ENCODE measurements around the gene DAPK2.

DAPK2 gene

DNA sequence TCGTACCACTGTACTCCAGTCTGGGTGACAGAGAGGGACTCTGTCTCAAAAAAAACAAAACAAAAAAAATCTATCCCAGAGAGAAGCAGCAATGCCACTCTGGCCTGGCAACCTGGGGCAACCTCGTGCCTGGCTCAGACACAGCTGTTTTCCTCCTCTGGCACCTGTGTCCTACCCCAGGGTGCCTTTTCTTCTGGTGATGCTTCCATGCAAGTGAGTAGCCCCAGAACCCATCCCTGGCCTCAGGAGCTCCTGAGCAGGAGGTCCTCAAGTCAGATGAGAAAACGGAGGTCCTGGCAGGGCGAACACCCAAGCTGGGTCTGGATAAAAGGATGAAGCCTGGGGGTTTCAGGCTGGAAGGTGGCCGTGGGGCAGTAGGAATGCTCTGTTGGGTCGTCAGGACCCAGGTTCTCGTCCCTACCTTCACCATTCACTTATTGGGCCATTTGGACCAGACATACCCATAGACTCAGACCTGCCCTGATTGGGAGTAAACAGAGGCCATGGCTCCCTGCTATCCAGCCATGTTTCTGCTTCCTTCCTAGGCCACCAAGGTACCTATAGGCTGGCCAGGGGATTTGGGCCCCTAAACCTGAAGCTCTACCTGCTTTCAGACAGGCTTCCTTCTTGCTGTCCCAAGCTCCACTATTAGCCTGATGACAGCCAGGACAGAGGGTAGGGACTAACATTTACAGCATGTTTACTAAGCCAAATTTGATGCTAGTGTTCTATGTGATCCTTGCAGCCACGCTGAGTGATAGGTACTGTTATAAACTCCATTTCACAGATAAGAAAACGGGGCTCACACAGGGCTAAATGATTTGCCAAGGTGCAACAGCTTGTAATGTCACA is 102.2 kb downstream of the DAPK2 start:
- TF ChIP-seq, protein P1, sequence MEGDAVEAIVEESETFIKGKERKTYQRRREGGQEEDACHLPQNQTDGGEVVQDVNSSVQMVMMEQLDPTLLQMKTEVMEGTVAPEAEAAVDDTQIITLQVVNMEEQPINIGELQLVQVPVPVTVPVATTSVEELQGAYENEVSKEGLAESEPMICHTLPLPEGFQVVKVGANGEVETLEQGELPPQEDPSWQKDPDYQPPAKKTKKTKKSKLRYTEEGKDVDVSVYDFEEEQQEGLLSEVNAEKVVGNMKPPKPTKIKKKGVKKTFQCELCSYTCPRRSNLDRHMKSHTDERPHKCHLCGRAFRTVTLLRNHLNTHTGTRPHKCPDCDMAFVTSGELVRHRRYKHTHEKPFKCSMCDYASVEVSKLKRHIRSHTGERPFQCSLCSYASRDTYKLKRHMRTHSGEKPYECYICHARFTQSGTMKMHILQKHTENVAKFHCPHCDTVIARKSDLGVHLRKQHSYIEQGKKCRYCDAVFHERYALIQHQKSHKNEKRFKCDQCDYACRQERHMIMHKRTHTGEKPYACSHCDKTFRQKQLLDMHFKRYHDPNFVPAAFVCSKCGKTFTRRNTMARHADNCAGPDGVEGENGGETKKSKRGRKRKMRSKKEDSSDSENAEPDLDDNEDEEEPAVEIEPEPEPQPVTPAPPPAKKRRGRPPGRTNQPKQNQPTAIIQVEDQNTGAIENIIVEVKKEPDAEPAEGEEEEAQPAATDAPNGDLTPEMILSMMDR (IDR thresholded peaks at IDR 0.05; ENCODE audit: borderline replicate concordance, insufficient read depth, low read depth, low read length), result no peak
- H3K4me3 ChIP-seq (ENCODE audit: low read depth, low read length), result no peak overlapping the region

DNA sequence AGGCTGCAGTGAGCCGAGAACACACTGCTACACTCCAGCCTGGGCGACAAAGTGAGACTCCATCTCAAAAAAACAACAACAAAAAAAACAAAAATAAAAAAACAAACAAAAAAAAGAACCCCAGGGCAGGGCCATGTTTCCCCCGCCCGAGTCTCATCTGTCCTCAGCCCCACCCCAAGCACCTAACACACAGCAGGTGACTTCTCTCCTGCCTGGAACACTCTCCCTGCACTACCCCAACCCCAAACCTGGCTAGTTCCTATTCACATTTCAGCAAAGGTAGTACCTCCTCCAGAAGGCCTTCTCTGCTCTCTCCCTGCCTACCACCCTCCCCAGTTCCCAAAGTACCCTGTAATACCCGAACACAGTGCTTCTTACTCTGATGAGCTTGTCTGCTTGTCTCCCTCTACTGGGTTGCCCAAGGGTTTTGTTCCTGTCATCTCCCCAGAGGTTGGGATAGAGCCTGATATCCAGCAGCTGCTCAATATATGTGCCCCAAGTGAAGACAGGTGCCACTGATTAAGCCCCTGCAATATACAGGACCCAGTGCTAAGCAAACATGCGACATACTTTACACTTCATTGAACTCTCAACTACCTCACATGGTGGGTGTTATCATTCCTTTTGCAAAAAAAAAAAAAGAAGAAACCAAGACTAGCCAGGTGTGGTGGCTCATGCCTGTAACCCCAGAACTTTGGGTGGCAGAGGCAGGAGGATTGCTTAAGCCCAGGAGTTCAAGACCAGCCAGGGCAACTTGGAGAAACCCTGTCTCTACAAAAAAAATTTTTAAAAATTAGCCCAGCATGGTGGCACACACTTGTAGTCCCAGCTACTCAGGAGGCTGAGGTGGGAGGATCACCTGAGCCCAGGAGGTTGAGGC is 103.6 kb downstream of the DAPK2 start:
- TF ChIP-seq, protein P1 (IDR thresholded peaks at IDR 0.05; ENCODE audit: borderline replicate concordance, insufficient read depth, low read depth, low read length), result no peak
- no peak overlapping the region for H3K4me3 ChIP-seq (ENCODE audit: low read depth, low read length)

DNA sequence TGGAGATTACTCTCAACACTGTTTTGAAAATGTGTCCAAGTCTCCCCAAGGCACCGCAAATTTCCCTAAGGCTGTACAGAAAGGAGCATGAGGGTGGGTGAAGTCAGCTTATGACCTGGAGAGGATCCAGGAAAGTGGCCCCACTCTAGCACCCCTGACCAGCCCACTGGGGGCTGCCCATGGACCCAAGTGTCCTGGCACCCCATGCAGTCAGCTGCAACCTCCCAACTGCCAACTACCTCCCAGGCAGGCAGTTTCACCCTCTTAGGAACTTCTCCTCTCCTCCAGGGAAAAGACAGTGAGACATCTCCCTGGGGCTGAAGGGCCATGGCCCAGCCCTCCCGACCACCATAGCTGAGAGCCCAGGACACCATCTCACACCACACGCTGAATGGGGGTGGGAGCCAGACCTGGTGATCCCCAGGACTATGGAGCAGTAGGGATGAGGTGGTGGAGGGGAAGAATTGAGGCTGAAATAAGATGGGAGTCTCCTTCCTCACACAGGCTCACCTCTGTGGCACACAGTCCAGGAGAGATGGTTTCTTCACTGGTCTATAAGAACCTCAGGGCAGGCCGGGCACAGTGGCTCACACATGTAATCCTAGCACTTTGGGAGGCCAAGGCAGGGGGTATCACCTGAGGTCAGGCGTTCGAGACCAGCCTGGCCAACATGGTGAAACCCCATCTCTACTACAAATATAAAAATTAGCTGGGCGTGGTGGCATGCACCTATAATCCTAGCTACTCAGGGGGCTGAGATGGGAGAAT is 104.4 kb downstream of the DAPK2 start:
- no peak overlapping the region for H3K4me3 ChIP-seq (ENCODE audit: low read depth, low read length)
- TF ChIP-seq, protein P1 (IDR thresholded peaks at IDR 0.05; ENCODE audit: borderline replicate concordance, insufficient read depth, low read depth, low read length), result no peak

DNA sequence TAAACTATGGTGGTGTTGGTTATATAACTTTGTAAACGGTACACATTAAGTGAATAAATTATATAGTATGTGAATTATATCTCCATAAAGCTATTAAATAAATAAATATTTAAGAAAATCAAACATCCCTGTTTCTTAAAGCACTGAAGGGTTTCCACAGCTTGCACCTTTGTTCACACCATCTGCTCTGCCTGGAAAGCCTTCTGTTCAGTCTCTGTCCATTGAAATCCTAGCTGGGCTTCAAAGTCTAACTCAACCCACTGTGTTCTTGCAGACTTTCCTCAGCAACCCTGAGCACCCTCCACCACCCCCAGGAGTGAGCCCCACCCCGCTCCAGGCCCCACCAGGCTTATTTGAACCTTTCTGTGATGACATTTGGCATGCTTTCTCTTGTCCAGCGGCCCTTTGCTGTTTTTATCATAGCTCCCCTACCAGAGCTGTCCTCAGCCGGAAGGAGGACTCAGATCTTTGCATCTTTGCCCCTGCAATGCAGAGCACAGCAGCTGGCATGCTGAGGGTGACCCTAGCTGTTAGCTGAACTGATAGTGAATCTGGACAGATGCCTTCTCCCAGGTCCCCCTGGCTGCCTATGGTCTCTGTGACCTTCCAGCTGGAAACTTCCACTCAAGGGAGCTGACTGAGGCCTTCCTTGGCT is 105.2 kb downstream of the DAPK2 start:
- TF ChIP-seq, protein P1 (IDR thresholded peaks at IDR 0.05; ENCODE audit: borderline replicate concordance, insufficient read depth, low read depth, low read length), result no peak
- H3K4me3 ChIP-seq (ENCODE audit: low read depth, low read length), result no peak overlapping the region

DNA sequence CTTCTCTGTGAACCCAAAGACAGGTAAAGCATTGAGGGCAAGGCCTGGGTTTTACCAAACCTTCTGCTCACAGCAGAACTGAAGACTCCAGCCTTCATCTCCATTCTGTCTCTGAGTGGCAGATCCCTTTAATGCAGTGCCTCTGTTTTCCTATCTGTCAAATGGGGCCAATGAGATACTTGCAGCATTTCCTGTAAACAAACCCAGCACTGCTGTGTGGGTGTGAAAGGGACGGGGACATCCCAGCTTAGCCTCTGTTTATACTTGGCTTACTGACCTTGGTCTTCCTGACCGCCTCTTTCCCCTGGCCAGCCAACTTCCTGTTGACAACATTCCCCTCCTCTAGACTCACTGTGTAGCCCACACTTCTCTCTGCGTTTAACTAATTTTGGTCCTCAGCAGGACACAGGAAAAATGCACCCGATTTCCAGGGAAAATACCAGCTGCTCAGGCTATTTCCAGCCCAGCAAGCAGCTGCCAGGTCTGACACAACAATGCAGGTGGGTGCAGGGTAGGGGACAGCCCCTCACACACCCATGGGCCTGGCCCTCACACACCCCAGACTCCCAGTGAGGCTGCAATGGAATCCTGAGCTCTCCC is 106.7 kb downstream of the DAPK2 start:
- no peak overlapping the region for H3K4me3 ChIP-seq (ENCODE audit: low read depth, low read length)
- TF ChIP-seq, protein P1 (IDR thresholded peaks at IDR 0.05; ENCODE audit: borderline replicate concordance, insufficient read depth, low read depth, low read length), result no peak

DNA sequence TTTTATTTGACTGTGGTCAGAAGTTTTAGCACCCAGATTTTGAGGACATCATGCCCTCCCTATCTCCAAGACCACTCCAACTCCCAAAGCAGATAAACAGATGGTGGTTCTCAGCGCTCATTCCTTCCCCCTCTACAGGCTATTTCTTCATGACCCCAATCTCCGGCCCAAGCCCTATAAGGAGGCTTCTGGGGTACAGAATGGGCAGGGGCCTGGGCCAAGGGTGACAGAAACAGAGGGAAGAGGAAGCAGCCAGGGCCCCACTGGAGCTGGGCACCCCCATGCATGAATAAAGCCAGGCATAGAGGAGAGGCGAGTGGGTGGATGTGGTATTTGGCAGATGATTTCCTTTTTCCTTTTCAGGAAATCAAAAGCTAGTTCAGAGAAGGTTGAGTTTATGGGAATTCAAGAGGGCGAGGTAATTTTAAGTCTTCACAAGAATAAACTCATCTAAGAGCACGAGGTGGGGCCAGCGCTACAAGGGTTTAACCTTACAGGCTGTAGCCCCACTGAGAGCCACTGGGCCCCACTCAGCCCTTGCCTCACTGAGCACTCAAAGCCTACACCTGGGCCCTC is 107.7 kb downstream of the DAPK2 start:
- H3K4me3 ChIP-seq (ENCODE audit: low read depth, low read length), result no peak overlapping the region

More for the DNA sequence above, 107.7 kb downstream of the DAPK2 start:
- TF ChIP-seq, protein P1 (IDR thresholded peaks at IDR 0.05; ENCODE audit: borderline replicate concordance, insufficient read depth, low read depth, low read length), result no peak
